Pons (tissue), 1 donor: ENCODE data around the gene PANK4.

Experiments
- DNase-seq: peaks from one replicate; pipeline ENCODE4 v3.0.0-alpha.2; 2016; ENCODE audit warnings: low spot score

PANK4 gene

DNA sequence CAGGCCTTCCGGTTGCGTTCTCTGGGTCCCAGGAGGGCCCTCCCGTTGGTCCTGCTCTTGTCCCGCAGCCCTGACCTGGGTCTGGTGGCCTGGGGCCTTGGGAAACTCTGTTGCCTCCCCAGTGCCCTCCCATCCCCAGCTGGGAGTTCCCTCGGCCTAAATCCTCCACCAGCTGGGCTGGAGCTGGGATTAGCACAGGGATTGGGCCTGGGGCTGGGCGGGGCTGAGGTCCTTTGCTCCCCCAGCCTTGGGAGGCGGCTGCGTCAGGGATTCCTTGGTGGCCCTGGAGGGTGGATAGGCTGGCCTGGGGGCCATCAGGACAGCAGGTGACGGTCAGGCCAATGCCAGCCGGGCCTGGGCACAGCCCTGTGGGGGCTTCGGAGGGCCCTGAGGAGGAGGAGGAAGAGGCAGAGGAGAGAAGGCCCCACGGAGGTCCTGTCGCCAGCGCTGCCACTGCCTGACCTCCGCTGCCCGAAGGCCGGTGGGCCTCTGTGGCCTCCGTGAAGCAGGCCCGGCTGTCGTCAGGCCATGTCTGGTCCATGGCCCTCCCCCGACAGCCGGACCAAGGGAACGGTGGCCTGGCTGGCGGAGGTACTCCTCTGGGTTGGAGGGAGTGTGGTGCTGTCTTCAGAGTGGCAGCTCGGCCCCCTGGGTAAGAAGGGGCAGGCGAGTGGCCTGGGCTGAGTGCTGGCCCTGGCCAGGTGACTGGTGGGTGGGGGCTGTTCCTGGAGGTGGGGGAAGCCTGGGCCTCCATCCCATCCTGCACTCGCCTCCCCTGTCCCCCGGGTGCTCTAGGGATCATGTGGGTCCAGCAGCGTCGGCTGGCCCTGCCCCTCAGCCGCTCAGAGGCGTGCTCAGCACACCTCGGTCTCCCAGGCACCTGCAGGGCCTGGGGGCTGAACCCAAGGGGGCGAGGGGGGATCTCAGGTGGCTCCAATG lies 50.1 kb downstream of the PANK4 start, which contains the start of gene PLCH2:
PLCH2 (plus strand) TSS at position 229 of the 939 bp plus-strand sequence; CDS start at position 529, 300 bp downstream.
- no peak for DNase-seq

DNA sequence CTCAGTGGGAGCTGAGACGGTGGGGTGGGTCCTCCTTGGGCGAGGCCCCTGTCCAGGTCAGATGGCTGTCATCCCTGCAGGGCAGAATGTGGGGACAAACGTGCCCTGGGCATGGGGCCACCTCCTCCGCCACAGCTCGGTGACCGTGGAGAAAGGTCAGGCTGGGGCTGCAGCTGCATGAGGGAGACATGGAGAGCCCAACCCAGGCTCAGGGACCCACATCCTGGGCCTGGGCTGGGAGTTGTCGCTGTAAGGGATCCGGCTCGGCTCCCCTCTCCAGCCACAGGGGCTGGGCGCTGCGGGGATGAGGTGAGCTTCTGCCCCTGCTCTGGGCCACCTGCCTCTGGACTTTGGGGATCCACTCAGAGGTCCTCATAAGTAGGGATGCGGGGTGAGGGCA lies 50.8 kb downstream of the PANK4 start:
- no peak for DNase-seq

DNA sequence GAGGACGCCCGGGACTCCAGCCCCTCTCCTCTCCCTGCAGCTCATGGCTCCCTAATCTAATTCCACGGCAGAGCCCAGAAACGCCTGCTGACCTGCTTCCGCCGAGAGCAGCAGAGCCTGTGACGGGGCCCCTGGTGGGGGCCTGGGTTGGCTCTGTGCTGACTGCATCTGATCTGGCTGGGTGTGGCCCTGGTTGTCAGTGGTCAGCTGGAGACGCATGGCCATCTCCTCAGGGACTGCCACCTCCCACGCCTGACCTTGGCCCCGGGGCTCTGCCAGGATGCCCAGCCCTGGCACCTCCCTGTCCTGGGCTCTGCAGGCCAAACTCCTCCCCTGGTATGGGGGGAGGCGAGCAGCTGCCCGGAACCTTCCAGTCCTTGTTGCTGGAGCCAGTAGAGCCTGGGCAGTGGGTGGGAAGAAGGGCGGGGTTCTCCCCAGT lies 51.4 kb downstream of the PANK4 start:
- DNase-seq: peak; percentile 37

DNA sequence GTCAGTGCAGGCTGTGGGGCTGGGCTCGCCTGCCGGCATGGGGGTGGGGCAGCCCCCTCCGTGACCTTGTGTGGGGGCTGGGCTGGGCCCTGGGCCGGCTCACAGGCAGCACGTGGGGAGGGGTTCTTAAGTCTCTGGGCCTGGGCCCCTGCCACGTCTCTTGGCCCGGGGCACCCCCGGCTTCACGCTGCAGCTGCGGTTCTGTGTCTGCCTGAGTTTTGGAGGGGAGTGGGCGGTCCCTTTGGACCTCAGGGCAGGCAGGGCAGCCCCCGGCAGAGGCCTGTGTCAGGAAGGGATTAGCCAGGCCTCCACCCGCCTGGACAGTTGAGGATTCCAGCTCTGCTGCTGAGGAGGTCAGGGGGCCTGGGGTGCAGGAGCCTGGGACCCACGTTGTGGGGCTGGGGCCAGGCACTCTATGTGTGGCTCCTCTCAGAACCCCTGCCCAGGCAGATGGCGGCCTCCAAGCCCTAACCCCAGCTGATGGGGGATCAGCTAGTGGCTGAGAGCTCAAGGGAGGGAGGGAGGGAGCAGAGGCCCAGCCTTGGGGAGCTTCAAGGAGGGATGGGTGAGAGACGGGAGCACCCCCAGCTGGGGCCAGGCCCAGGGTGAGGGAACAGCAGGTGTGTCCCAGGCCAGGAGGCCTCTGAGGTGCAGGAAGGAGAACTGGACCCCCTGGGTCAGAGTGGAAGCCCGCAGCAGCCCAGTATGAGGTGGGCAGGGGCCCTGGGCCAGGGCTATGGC lies 52.1 kb downstream of the PANK4 start:
- DNase-seq: no peak

DNA sequence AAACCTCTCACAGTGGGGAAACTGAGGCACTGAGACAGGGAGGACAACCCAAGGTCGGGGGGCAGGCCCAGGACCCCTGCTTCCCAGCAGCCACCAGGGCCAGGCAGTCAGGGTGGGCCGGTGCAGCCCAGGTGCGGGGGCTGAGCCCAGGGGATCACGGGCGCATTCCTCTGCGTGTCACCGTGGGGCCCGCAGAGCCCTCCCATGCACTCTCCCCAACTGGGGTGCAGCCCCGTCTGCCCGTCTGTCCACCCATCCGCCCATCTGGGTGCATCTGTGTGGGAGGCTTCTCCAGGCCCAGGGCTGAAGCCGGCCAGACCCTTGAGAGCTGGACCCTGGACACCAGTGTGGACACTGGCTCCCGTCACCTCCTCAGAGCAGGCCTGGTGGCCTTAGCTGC lies 53.2 kb downstream of the PANK4 start:
- DNase-seq: no peak

DNA sequence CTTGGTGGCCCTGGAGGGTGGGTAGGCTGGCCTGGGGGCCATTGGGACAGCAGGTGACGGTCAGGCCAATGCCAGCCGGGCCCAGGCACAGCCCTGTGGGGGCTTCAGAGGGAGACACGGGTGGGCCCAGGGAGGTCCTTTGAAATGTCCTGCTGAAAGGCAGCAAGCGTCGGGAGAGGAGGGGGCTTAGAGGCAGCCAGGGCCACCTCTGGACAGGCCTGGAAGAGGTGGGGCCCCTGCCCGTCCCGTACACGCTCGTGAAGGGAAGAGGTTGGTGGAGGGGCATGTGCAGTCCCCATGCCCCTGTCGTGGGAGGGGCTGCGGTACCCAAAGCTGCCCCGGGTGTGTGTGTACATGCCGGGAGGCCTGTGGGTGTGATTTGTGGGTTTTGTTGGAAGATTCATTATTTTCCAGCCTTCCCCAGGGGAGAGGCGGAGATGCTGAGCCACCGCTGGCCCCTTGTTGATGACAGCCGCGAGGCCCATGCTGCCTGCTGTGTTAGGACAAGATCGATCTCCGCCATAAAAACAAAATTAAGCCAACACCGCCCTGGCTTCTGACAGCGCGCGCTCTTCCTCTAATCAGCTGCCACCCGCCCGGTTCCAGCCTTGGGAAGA lies 53.7 kb downstream of the PANK4 start:
- DNase-seq: no peak

DNA sequence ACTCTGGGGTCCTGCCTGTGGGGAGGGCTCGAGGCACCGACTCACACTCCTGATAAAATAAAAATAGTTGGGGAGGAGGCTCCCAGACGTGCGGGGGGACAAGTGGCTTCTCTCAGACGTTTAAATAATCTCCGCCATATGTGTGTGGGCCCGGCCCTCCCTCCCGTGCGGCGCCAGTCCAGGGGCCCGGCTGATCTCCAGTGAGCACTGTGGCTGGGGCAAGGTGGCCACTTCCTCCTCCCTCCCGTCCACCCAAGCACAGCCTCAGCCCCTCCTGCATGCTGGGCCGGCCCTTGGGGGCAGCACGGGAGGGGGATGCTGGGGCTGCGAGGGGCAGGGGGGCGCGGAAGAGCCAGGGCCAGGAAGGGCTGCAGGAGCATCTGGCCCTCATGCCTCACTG lies 54.3 kb downstream of the PANK4 start:
- DNase-seq: no peak

DNA sequence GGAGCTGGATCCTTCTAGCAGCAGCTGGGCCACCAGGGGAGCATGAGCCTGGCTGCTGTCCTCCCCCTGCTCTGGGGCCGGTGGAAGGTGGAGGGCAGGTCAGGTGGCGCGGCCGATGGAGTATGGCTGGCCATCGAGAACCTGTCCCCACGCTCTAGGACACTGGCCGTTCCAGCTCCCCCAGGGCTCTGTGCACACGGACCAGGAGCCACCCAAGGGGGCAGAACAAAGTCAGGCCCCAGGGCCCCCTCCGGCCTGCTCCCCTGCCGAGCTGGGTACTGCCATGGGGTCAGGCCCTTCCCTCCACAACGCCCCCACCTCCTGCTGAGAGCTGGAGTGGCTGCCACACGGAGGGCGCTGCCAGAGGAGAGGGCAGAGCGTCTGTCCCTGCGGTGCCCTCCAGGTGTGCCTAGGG lies 54.8 kb downstream of the PANK4 start:
- DNase-seq: no peak

DNA sequence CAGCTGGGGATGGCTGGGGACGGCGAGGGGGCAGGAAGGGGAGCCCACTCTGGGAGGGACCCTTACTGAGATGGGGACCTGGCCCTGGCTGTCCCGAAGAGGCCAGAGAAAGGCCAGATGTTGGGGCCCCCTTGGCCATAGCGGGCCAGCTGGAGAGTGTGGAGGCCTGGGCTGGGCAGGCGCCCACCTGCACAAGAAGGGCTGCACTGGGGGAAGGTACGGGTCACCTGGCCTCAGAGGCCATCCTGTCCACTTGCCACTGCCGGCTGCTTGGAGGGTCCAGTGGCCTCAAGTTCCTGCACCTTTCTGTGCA lies 55.3 kb downstream of the PANK4 start:
- DNase-seq: no peak

DNA sequence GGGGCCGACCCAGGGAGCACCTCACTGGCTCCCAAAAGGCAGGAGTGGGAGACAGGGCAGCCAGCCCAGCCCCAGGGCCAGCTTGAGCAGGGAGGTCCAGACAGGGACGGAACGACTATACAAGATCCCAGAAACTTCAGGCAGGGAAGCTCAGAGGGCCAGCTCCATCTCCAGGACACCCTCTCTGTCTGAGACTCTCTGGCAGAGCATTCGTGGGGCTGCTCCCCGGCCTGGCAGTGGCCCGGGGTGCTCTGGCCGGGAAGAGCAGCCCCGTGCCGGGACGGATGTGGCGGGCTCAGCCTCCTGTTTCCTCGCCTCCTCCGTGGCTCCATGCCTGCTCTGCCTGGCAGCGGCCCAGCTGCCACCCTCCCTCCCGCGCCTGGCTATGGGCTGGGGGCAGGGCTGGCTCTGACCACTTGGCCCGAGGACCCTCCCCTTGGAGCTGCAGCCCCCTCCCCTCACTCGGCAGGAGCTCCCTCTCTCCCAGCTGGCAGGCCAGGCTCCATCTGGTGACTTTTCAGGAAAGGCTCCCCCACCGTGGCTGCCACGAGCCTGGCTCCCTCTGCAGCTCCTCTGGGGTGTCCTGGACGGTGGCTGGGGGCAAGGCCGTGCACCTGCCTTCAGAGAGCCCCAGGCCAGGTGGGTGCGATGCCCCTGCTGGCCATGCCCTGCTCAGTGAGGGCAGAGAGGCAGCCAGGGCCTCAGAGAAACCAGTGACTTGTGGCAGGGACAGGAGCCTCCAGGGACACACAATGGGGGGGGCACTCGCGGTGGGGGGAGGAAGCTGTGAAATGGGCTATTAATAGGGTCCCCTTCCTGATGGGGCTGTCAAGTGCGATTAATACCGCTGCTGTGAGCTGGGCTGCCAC lies 55.9 kb downstream of the PANK4 start:
- no peak for DNase-seq

DNA sequence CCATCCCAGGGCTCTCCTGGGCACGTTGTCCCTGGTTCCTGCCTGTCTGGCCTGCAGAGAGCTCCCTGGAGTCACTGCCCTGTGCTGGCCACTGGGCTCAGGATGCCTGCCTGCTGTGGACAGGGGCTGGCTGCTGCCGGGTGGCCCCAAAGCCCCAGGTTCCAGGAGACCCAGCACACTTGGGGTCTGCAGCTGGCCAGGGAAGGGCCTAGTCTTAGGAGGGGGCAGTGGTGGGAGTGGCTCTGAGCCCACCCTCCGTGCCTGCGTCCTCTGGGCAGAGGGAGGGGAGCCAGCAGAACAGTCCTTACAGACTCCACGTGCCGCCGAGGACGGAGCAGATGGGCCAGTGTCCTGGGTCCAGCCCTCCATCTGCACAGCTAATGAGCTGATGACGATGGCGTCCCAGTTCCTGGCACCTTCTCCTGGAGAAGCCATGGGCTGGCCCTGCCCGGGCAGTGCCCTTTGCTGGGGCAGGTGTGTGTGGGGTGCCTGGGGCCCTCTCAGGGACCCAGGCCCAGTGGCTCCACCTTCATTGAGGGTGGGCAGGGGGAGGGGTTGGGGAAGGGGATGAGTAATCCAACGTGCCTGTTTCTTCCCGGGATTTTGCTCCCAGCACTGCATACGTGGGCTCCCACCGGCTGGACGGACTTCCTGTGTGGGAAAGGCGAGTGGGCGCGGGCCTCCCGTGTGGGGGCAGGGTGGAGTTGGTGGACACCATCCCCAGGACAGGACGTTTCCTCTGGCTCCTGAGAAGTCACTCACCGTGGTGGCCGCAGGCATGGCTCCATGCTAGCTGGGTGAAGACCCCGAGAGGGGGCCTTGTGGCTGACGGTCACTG lies 57.1 kb downstream of the PANK4 start:
- no peak for DNase-seq

DNA sequence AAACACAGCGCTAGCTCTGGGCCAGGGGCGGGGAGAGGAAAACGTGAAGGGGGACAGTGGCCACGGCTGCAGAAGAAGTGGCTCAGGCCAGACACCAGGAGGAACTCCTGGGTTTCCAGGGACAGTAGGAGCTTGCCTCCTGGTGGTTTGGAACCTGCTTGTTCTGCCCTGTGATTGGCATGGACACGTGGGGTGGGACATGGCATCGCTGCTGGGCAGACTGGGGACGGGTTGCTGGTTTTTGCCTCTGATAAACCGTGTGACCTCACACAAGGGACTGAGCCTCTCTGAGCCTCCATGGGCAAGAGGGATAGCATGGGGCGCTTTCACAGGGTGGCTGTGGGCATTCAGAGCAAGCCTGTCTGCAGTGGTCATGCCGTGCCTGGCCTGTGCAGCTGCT lies 57.9 kb downstream of the PANK4 start:
- DNase-seq: no peak

DNA sequence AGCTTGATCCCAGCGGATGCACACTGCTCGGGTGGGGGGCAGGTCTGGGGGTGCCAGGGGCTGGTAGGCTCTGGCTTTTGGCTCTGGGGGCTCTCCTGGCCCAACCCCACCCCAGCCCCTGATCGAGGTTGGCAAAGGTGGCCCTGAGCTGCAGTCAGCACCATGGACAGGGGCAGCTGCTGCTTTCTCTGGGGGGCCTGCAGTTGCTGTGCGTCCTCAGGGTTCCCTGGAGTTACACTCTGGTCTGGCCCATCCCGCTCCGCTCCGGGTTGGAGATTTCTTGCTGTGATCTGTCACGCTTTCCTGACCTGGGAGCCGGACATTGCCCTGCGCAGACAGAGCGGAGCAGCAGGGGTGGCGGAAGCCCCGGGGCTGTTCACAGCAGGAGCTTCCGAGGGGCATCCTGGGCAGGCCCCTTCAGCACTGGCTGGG lies 58.3 kb downstream of the PANK4 start:
- DNase-seq: no peak

DNA sequence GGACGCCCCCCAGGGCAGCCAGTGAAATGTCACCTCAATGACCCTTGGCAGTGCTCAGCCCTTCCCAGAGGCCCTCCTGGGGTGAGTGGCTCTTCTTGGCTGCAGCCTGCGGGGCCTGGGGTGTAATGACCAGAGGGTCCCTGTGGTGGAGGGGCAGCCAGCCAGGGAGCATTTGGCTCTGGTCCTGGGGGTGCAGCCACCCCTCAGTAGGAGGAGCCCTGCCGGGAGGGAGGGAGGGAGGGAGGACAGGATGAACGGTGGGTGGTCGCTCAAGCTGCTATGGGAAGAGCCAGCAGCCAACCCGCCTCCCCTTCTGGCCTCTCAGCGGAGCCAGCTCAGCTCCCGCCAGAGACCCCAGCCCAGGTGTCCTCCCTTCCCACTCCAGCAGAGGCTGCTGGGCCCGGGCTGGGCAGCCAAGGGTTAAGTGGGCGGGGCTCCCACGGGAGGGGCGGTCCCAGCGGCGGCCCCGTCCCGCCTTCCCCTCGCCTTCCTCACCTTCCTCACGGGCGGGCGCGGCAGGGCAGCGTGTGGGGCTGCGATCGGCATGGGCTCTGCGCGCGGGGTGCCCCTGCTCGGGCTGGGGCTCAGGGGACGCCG lies 59.3 kb downstream of the PANK4 start:
- DNase-seq: no peak

DNA sequence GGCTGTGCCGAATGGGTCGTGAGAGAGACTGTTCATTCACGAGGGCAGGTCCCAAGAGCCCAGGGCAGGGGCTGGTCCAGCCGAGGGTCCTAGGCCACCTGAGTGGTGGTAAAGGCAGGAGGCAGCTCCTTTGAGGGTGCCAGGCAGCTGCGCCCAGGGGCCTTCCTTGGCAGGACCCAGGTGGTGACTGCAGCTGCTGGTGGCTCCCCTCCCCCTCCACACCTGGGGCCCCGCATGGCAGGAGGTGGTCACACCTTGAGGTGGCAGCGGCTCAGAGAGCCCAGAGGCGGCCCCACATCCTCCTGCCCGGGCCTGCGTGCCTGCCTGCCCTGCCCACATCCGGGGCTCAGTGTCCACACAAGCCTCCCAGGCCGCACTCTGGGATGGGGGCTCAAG lies 60.1 kb downstream of the PANK4 start:
- no peak for DNase-seq

DNA sequence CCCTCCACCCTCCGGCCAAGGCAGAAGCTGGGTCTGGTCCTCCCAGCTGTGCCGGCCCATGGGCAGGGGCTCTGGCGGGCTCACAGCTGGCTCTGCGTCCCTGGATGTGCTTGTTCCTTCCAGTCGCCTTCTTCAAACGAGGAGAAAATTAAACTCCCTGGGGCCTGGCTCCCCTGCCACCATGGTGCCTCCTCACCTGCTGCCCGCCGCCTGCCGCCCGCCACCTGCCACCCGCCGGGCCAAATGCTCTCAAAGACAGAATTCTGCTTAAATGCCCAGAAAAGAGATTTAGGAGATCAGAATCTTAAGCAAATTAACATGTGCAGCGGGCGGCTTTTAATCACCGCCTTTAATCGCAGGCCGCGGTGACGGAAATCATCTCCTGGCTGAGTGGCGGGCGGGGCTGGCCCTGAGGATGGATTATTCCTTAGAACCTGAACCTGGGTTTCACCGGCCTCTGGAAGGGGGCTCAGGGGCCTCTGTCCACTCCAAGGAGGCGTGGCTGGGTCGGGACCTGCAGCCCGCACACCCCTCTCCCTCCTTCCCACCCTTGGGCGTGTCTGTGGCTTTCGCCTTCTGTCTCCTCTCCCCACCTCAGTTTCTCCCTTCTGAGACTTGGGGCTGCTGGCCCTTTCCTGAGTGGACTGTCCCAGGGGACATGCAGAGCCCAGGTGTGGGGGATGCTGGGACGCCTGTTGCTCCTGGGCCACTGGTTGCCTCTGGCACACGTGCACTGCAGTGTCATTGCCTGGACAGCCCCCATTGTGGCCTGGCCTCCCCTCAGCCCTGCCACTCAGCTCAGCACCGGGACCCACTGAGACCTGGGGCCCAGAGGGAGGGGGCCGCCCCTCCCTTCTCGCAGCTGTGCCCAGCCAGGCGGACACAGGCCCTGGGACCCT lies 60.8 kb downstream of the PANK4 start:
- DNase-seq: no peak

DNA sequence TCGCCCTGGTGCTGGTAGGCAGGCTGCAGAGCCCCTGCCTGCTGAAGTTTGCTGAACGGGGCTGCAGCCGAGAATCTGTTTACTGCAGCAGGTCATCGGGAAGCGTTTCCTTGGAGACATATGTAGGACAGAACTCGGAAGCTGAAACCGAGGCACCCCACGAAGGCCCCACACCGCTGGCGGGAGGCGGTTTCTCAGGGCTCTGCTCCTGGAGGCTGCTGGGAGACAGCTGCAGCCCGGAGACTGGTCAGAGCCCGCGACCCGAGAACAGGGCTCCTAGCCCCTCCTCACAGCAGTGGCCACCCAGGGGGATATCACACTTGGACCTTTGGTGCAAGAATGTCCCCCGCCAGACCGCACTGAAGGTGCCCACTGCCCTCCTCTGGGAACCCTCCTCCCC lies 63.0 kb downstream of the PANK4 start:
- DNase-seq: no peak

DNA sequence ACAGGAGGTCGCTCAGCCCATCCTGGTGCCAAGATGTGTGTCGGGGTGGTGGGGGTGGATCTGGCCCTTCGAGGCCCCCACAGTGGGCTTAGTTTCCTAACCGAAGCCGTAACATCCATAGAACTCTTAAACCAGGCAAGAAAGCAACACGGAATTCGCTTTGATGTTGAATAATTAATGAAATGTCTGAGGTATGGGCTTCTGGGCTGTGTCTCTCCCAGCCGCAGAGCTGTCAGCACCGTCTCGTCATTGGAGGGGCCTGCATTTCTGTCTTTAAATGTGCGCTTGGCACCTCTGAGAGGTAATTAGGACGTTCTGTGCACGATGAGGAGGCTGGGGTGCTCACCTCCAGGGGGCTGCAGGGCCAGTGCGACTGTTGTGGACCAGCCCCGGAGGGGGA lies 63.6 kb downstream of the PANK4 start:
- DNase-seq: no peak

DNA sequence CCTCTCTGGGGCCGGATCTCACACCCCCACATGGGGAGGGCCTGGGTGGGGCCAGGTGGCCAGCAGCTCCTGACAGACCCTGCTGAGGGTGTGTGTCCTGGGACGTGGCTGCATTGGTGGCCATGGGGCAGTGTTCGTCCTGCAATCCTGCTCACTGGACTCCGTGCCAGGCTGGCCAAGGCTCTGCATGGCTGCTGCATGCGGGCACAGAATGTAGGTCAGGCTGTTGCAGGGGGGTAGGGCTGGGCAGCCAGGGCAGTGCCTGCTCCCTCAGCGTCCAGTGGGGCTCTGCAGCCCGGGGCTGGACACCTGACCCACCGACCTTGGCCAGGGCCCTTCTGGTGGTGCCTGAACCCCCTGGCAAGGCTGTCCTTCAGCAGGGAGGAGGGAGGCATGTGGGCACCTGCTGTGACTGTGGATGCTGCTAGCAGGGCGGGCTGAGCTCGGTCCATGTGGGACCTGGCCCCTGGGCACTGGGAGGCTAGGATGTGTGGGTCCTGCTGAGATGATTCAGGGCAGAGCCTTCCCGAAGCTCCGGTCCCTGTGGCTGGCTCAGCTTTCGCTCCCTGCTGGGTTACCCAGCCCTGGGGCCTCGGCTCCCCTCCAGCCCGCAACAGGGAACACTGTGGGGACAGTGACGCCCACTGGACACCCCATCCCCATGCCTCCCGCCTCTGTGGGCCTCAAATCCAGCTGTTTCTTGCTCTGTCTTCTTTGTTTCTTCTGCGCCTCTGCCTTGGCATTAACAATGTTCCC lies 65.2 kb downstream of the PANK4 start:
- DNase-seq: no peak
